Parathyroid adenoma (tissue), 2 donors: ENCODE data around the gene GZMA.

Experiments used
- H2AFZ ChIP-seq: fragments of 300-600 bp; sonication (generic); one replicate; pipeline ENCODE4 v1.7.0; 2017; ENCODE audit warnings: antibody characterized with exemption, mild to moderate bottlenecking
- H3K27ac ChIP-seq: fragments of 300-600 bp; sonication (generic); one replicate; pipeline ENCODE4 v1.7.0; 2017
- H3K27me3 ChIP-seq: fragments of 300-600 bp; sonication (generic); one replicate; pipeline ENCODE4 v1.7.0; 2017; ENCODE audit warnings: low read length; ENCODE audit not compliant: control insufficient read depth, insufficient read depth
- H3K36me3 ChIP-seq: fragments of 300-600 bp; sonication (generic); one replicate; pipeline ENCODE4 v1.7.0; 2017; ENCODE audit warnings: low read length; ENCODE audit not compliant: control insufficient read depth, insufficient read depth
- H3K4me1 ChIP-seq: fragments of 300-600 bp; sonication (generic); one replicate; pipeline ENCODE4 v1.7.0; 2017; ENCODE audit warnings: control low read depth
- H3K4me2 ChIP-seq: fragments of 300-600 bp; sonication (generic); one replicate; pipeline ENCODE4 v1.7.0; 2017; ENCODE audit warnings: low read length
- H3K4me3 ChIP-seq: fragments of 300-600 bp; sonication (generic); one replicate; pipeline ENCODE4 v1.7.0; 2017; ENCODE audit warnings: low read depth, low read length
- H3K79me2 ChIP-seq: fragments of 300-600 bp; sonication (generic); one replicate; pipeline ENCODE4 v1.7.0; 2017; ENCODE audit warnings: control low read depth
- H3K9ac ChIP-seq: fragments of 300-600 bp; sonication (generic); one replicate; pipeline ENCODE4 v1.7.0; 2017; ENCODE audit warnings: mild to moderate bottlenecking
- H3K9me3 ChIP-seq: fragments of 300-600 bp; sonication (generic); one replicate; pipeline ENCODE4 v1.7.0; 2017; ENCODE audit warnings: low read length; ENCODE audit not compliant: control insufficient read depth
- TF ChIP-seq, protein P1 (sequence below): fragments of 300-600 bp; sonication (generic); IDR thresholded peaks from one replicate; pipeline ENCODE4 v1.7.0; 2017; ENCODE audit warnings: antibody characterized with exemption, mild to moderate bottlenecking
- donor health status: primary hyperparathyroidism.

GZMA gene

GRCh38 chr5:55064523-55064922 lies 37.9 kb upstream of the GZMA start:
- H3K4me3 ChIP-seq, result no peak overlapping the region
- no peak overlapping the region for H3K9ac ChIP-seq
- no peaks in the 10 kb centered on the region for H3K4me1 ChIP-seq
- no peaks in the 10 kb centered on the region for H3K36me3 ChIP-seq
- no peak overlapping the region for H3K27ac ChIP-seq
- H3K4me2 ChIP-seq, result no peak overlapping the region
- H3K27me3 ChIP-seq, result no peaks in the 10 kb centered on the region
- no peak overlapping the region for H2AFZ ChIP-seq
- TF ChIP-seq, protein P1, sequence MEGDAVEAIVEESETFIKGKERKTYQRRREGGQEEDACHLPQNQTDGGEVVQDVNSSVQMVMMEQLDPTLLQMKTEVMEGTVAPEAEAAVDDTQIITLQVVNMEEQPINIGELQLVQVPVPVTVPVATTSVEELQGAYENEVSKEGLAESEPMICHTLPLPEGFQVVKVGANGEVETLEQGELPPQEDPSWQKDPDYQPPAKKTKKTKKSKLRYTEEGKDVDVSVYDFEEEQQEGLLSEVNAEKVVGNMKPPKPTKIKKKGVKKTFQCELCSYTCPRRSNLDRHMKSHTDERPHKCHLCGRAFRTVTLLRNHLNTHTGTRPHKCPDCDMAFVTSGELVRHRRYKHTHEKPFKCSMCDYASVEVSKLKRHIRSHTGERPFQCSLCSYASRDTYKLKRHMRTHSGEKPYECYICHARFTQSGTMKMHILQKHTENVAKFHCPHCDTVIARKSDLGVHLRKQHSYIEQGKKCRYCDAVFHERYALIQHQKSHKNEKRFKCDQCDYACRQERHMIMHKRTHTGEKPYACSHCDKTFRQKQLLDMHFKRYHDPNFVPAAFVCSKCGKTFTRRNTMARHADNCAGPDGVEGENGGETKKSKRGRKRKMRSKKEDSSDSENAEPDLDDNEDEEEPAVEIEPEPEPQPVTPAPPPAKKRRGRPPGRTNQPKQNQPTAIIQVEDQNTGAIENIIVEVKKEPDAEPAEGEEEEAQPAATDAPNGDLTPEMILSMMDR, result no peak
- H3K9me3 ChIP-seq, result no peaks in the 10 kb centered on the region
- H3K79me2 ChIP-seq, result no peaks in the 10 kb centered on the region

DNA sequence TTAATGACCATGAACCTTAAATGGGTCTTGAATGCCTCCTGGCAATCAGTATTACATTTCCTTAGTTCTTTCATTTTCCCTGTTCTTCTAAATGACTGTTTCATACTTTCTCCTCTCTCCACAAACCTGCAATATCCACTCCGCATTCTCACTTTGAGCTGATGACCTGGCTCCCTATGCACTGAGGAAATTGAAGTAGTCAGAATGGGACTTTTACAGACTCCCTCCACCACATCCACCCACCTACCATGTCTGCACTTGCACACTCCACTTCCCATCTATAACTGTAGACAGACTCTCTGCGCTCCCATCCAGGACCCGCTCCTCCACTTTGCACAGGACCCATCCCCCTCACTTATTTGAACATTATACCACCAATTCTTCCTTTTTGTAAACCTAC lies 36.2 kb upstream of the GZMA start:
- Histone ChIP-seq H2AFZ (no peak overlapping the region), H3K27me3 (no peaks in the 10 kb centered on the region), H3K36me3 (no peaks in the 10 kb centered on the region), H3K9ac (no peak overlapping the region), H3K4me3 (no peak overlapping the region), H3K27ac (no peak overlapping the region), H3K79me2 (no peaks in the 10 kb centered on the region), H3K4me2 (no peak overlapping the region), H3K9me3 (no peaks in the 10 kb centered on the region), H3K4me1 (no peaks in the 10 kb centered on the region)
- TF ChIP-seq, protein P1, result no peak

DNA sequence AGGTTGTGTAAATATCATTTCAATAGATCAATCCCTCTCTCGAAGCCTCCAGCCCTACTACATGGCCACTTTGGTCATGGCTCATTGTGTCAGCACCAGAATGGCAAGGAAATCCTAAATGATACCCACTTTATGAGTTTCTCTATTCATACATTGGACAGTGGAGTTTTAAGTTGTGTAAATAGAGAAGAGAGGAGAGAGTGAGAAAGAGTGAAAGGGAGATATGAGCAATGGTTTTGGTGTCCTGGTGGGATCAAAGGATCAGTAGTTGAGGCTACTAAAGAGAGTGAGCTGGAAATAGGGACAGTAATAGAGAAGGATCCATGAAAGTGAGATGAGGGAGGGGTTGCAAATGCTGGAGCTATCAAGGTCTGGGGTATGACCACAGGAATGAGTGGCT lies 31.5 kb upstream of the GZMA start:
- H3K27me3 ChIP-seq, result no peaks in the 10 kb centered on the region
- TF ChIP-seq, protein P1, result no peak
- no peaks in the 10 kb centered on the region for H3K9me3 ChIP-seq
- no peaks in the 10 kb centered on the region for H3K4me1 ChIP-seq
- H3K36me3 ChIP-seq, result no peaks in the 10 kb centered on the region
- no peak overlapping the region for H2AFZ ChIP-seq
- H3K4me2 ChIP-seq, result no peak overlapping the region
- H3K27ac ChIP-seq, result no peak overlapping the region
- no peak overlapping the region for H3K9ac ChIP-seq
- no peaks in the 10 kb centered on the region for H3K79me2 ChIP-seq
- H3K4me3 ChIP-seq, result no peak overlapping the region

DNA sequence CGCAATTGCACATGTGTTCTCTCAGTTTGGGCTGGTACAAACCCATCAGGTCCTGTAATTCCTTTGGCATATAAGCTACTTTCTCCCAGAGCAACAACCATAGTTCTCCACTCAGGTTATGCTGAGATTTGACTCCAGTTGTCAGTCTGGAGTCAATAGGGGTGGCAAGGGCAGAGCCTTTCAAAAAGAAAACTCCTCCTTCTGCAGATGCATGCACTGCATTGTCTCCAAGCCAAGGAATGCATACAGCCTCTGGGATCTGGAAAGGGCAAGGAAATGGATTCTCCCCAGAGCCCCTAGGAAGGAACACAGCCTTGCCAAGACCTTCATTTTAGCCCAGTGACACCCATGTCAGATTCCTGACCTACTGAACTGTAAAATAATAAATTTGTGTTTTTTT lies 31.0 kb upstream of the GZMA start:
- Histone ChIP-seq H3K9ac (no peak overlapping the region), H3K4me1 (no peaks in the 10 kb centered on the region), H3K27me3 (no peaks in the 10 kb centered on the region), H3K36me3 (no peaks in the 10 kb centered on the region), H3K27ac (no peak overlapping the region), H2AFZ (no peak overlapping the region), H3K9me3 (no peaks in the 10 kb centered on the region), H3K4me2 (no peak overlapping the region), H3K4me3 (no peak overlapping the region), H3K79me2 (no peaks in the 10 kb centered on the region)
- TF ChIP-seq, protein P1, result no peak

DNA sequence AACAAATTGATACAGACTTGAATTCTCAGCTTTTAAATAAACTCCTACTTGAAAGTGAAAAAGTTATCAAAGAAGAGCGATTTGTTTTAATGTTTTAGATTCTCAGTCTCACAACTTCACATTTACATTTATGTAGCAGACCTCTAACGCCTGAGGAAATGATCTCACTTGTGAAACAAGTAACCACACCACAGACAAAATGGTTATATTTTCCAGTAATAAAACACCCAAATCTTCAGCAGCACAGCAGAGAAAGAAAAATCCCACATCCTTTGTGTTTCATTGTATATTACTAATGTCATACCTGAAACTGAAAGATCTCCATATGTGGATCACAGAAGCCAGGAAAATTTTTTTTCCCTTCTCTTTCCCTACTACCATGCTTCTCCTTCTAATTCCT lies 29.8 kb upstream of the GZMA start:
- no peak overlapping the region for H3K4me3 ChIP-seq
- H3K27me3 ChIP-seq, result no peaks in the 10 kb centered on the region
- no peak overlapping the region for H3K4me2 ChIP-seq
- H3K9me3 ChIP-seq, result no peaks in the 10 kb centered on the region
- no peaks in the 10 kb centered on the region for H3K79me2 ChIP-seq
- no peak overlapping the region for H3K9ac ChIP-seq
- H2AFZ ChIP-seq, result no peak overlapping the region
- H3K4me1 ChIP-seq, result no peaks in the 10 kb centered on the region
- TF ChIP-seq, protein P1, result no peak
- H3K27ac ChIP-seq, result no peak overlapping the region
- H3K36me3 ChIP-seq, result no peaks in the 10 kb centered on the region
